HEK293T (cell line): ENCODE measurements around the gene FAM131C.

ENCODE experiments used
- ARNT ChIP-seq: fragments of 450-650 bp; IDR thresholded peaks from 2 replicates; pipeline ENCODE4 v1.6.1; 2017; ENCODE audit warnings: mild to moderate bottlenecking
- CTBP1 ChIP-seq: fragments of 450-650 bp; IDR thresholded peaks from 2 replicates; pipeline ENCODE4 v1.6.1; 2016; ENCODE audit warnings: borderline replicate concordance
- FOXA1 ChIP-seq: fragments of 450-650 bp; IDR thresholded peaks from 2 replicates; pipeline ENCODE4 v1.6.1; 2016; ENCODE audit warnings: mild to moderate bottlenecking
- FOXM1 ChIP-seq: fragments of 450-650 bp; IDR thresholded peaks from 2 replicates; pipeline ENCODE4 v1.6.1; 2017; ENCODE audit warnings: mild to moderate bottlenecking, borderline replicate concordance
- SP1 ChIP-seq: fragments of 450-650 bp; IDR thresholded peaks from 2 replicates; pipeline ENCODE4 v1.6.1; 2017
- SUZ12 ChIP-seq: fragments of 450-650 bp; IDR thresholded peaks from 2 replicates; pipeline ENCODE4 v1.6.1; 2016; ENCODE audit warnings: mild to moderate bottlenecking
- TARDBP ChIP-seq: fragments of 450-650 bp; IDR thresholded peaks from 2 replicates; pipeline ENCODE4 v1.6.1; 2016
- TF ChIP-seq, protein P1 (sequence below): fragments of 450-650 bp; IDR thresholded peaks from 2 replicates; pipeline ENCODE4 v1.6.1; 2016

DNA sequence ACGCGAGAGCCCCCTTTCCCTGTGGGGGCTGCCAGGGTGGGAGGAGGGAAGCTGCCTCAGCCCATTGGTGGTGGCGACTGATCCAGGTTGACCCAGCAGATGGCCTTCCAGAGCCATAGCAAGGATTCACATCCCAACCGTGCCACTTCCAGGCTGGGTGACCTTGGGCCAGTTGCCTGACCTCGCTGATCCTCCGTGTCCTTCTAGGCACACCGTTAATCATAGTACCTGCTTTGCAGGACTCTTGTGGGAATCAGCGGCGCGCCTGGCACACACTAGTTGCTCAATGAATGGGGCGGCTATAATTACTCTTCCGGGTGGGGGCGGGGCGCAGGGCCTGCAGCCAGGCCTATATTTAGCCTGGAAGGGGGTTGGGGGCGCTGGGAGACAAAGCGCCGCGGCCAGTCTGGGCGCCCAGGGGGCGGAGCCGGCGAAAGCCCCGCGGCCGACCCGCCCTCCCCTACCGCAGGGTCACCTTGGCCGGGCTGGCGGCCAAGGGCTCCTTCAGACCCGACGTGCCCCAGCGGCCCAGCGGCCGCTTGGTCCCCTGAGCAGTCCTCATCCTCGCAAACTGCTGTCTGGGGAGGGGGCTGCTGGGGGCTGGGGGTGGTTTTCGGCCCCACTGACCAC, 60.7 kb downstream of the FAM131C start:
- TF ChIP-seq FOXA1 (no peak), TARDBP (no peak), SP1 (no peak), ARNT (no peak), SUZ12 (no peak), FOXM1 (no peak), CTBP1 (no peak)
- TF ChIP-seq, protein P1, sequence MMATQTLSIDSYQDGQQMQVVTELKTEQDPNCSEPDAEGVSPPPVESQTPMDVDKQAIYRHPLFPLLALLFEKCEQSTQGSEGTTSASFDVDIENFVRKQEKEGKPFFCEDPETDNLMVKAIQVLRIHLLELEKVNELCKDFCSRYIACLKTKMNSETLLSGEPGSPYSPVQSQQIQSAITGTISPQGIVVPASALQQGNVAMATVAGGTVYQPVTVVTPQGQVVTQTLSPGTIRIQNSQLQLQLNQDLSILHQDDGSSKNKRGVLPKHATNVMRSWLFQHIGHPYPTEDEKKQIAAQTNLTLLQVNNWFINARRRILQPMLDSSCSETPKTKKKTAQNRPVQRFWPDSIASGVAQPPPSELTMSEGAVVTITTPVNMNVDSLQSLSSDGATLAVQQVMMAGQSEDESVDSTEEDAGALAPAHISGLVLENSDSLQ = no peak
